Measurements from ENCODE around the gene IFNA21.

IFNA21 gene

GRCh38 chr9:21154018-21154608 is 12.3 kb downstream of the IFNA21 start:
- no peak overlapping the region for H3K4me2 ChIP-seq (ENCODE audit: low read depth, low read length)
- H3K27ac ChIP-seq (ENCODE audit: low read length), result no peak overlapping the region
- no peak overlapping the region for H3K9ac ChIP-seq (ENCODE audit: low read length)
- no peak overlapping the region for H3K4me3 ChIP-seq (ENCODE audit: low read length)
- DNase-seq, result peak; percentile 34
- H3K27me3 ChIP-seq (replicated peaks; ENCODE audit: insufficient read depth, low read length), result no peaks in the 10 kb centered on the region
- no peaks in the 10 kb centered on the region for H4K20me1 ChIP-seq (ENCODE audit: insufficient read depth, low read length)
- H3K4me1 ChIP-seq (ENCODE audit: low read length), result no peaks in the 10 kb centered on the region
- peak; percentile 37 for TF ChIP-seq CTCF (IDR thresholded peaks at IDR 0.05; ENCODE audit: low read length)
- no peak for TF ChIP-seq EZH2 (optimal IDR thresholded peaks at IDR 0.05; ENCODE audit: low read depth, low read length)
- no peak for TF ChIP-seq EZH2phosphoT487 (IDR thresholded peaks at IDR 0.05; ENCODE audit: low read length)
- H3F3A ChIP-seq (ENCODE audit: insufficient read depth, low read length), result no peaks in the 10 kb centered on the region
- 0 out of 2 replicates have a peak overlapping the region, but pooled peaks have one; percentile 38 for H2AFZ ChIP-seq (ENCODE audit: low read length)
- no peaks in the 10 kb centered on the region for H3K9me3 ChIP-seq (replicated peaks; ENCODE audit: insufficient read depth, low read length)
- no peaks in the 10 kb centered on the region for H3K36me3 ChIP-seq (replicated peaks; ENCODE audit: insufficient read depth, low read length)
- no peaks in the 10 kb centered on the region for H3K79me2 ChIP-seq (ENCODE audit: low read length)
- no peaks in the 10 kb centered on the region for H3K9me2 ChIP-seq (replicated peaks; ENCODE audit: insufficient read depth, low read length)

DNA sequence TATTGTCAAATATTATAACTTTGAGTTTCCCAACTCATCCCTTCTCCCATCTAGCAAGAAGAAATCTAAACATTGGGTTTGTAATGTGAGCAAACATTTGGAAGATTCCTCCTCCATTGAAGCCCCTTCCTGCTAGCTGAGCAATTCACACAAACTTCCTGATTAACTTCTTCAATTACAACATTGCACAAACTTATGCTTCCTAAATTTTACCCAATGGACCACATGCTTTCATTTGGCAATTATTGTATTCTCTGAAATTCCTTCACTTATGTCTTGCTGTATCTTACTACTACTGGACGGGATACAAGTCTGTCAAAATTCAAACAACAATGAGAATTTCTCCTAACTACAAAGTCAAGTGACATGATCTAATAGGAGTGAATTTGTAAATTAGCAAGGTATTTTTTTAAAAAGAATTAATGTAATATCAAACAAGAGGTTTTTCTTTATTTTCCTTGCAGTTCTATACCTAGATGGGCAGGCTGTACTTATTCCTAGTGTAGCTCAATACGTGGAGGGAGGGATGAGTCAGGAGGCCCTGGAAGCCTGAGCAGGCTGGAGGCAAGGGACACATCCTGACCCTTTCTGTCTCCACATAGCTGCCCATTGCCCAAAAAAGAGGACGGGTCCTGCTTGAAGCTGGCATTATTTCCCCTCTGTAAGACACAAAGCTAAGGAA is 13.0 kb downstream of the IFNA21 start:
- Histone ChIP-seq H3F3A (ENCODE audit: insufficient read depth, low read length) (no peaks in the 10 kb centered on the region), H3K36me3 (replicated peaks; ENCODE audit: insufficient read depth, low read length) (no peaks in the 10 kb centered on the region), H2AFZ (ENCODE audit: low read length) (0 out of 2 replicates have a peak overlapping the region, but pooled peaks have one; percentile 38), H3K9ac (ENCODE audit: low read length) (no peak overlapping the region), H3K4me2 (ENCODE audit: low read depth, low read length) (no peak overlapping the region), H3K9me3 (replicated peaks; ENCODE audit: insufficient read depth, low read length) (no peaks in the 10 kb centered on the region), H3K27ac (ENCODE audit: low read length) (no peak overlapping the region), H4K20me1 (ENCODE audit: insufficient read depth, low read length) (no peaks in the 10 kb centered on the region), H3K27me3 (replicated peaks; ENCODE audit: insufficient read depth, low read length) (no peaks in the 10 kb centered on the region), H3K4me3 (ENCODE audit: low read length) (no peak overlapping the region), H3K79me2 (ENCODE audit: low read length) (no peaks in the 10 kb centered on the region), H3K9me2 (replicated peaks; ENCODE audit: insufficient read depth, low read length) (no peaks in the 10 kb centered on the region), H3K4me1 (ENCODE audit: low read length) (no peaks in the 10 kb centered on the region)
- no peak for DNase-seq
- no peak for TF ChIP-seq EZH2phosphoT487 (IDR thresholded peaks at IDR 0.05; ENCODE audit: low read length)
- TF ChIP-seq CTCF (IDR thresholded peaks at IDR 0.05; ENCODE audit: low read length), result no peak
- no peak for TF ChIP-seq EZH2 (optimal IDR thresholded peaks at IDR 0.05; ENCODE audit: low read depth, low read length)

DNA sequence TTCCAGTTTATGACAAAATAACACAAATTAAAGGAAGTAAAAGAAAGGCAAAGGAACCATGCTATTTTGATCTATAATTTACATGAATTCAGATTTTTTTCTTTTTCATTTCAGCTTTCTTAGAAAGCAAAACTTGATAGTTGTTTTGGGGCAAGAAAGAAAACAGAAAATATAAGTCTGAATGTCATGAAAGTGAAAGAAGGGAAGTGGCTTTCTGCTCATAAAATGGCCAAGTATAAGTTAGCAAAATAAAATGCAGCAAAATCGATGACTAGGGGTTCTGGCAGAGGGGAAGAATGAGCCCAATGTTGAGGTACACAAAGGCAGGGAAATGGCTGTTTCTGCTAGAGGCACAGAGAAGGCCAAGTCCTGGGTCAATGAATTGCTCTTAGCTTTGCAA is 21.9 kb downstream of the IFNA21 start:
- Histone ChIP-seq H3K79me2 (ENCODE audit: low read length) (no peaks in the 10 kb centered on the region), H2AFZ (ENCODE audit: low read length) (no peak overlapping the region), H3K4me1 (ENCODE audit: low read length) (peaks cover 17% of the 10 kb centered on the region; the same call in 1 of the 2 replicates), H3K9me2 (replicated peaks; ENCODE audit: insufficient read depth, low read length) (no peaks in the 10 kb centered on the region), H3F3A (ENCODE audit: insufficient read depth, low read length) (no peaks in the 10 kb centered on the region), H3K27me3 (replicated peaks; ENCODE audit: insufficient read depth, low read length) (no peaks in the 10 kb centered on the region), H3K9me3 (replicated peaks; ENCODE audit: insufficient read depth, low read length) (no peaks in the 10 kb centered on the region), H4K20me1 (ENCODE audit: insufficient read depth, low read length) (no peaks in the 10 kb centered on the region), H3K4me2 (ENCODE audit: low read depth, low read length) (peak overlapping the region; percentile 19; the same call in 1 of the 2 replicates), H3K9ac (ENCODE audit: low read length) (no peak overlapping the region), H3K4me3 (ENCODE audit: low read length) (no peak overlapping the region), H3K36me3 (replicated peaks; ENCODE audit: insufficient read depth, low read length) (no peaks in the 10 kb centered on the region), H3K27ac (ENCODE audit: low read length) (no peak overlapping the region; the same call in 1 of the 2 replicates)
- no peak for TF ChIP-seq EZH2 (optimal IDR thresholded peaks at IDR 0.05; ENCODE audit: low read depth, low read length)
- no peak for TF ChIP-seq CTCF (IDR thresholded peaks at IDR 0.05; ENCODE audit: low read length)
- TF ChIP-seq EZH2phosphoT487 (IDR thresholded peaks at IDR 0.05; ENCODE audit: low read length), result no peak
- peak; percentile 41 for DNase-seq

Data from MM.1S (cell line).